HEK293T (cell line): ENCODE results near the gene ARSA.
"Not testable (repeated sequence)": the region's sequence is repeated elsewhere in the genome, so short reads cannot be mapped to it uniquely, and the experiment has no call there.

Experiments
- FOXA1 ChIP-seq: fragments of 450-650 bp; IDR thresholded peaks from 2 replicates; pipeline ENCODE4 v1.6.1; 2016; ENCODE audit warnings: mild to moderate bottlenecking
- FOXM1 ChIP-seq: fragments of 450-650 bp; IDR thresholded peaks from 2 replicates; pipeline ENCODE4 v1.6.1; 2017; ENCODE audit warnings: mild to moderate bottlenecking, borderline replicate concordance
- LEF1 ChIP-seq: fragments of 450-650 bp; IDR thresholded peaks from 2 replicates; pipeline ENCODE4 v1.6.1; 2017; ENCODE audit warnings: mild to moderate bottlenecking, borderline replicate concordance

- not testable (repeated sequence) for TF ChIP-seq LEF1, FOXM1, FOXA1
These were observed 12.3 kb upstream of the ARSA start for GRCh38 chr22:50640296-50640695.
